T-helper 1 cell (primary cell): Measurements from ENCODE around the gene KCNG2.
"Not testable (repeated sequence)": the region's sequence is repeated elsewhere in the genome, so short reads cannot be mapped to it uniquely, and the experiment has no call there.

Source experiments
- DNase-seq, 5 donors: peaks; one replicate each; pipeline ENCODE4 v3.0.0-alpha.2; 2012 to 2020

KCNG2 gene

DNA sequence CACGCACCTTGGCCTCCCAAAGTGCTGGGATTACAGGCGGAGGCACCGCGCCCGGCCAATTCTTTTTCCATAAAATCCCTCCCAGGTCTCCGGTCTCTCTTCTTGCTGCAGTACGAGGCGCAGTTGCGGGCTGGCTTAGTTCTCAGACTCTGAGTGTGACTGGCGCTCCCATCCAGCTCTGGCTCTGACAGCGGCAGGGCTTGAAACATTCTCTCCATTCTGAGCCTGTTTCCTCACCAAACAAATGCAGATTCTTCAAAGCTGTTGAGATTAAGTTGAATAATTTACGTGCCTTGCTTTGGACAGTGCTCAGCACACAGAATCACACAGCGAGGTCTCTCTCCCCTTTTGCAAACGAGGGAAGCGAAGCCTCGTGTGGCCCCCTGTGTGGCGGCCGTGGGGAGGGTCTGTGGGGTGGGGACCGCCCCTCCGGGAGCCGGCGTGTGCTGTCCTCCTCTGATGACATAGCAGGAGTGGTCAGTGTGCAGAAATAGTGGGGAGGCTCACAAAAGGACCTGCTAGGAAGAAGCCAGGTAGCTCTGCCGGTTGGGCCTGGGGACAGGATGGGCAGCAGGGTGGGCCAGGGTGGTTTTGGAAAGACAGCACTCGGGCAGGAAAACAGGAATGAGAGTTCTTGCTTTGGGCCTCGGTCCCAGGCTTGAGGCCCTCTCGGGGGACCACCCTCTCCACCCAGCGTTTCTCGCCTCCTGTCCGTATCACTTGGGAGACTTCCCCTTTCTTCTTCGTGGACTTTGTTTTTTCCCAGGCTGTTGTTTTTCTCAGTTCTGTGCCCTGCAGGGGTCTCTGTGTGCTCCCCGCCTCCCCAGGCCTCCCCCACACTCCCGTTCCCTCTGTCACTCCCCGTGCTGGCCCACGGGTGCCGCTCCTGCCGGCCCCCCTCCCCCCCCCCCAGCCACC is 75.0 kb downstream of the KCNG2 start:
- no peak for DNase-seq

DNA sequence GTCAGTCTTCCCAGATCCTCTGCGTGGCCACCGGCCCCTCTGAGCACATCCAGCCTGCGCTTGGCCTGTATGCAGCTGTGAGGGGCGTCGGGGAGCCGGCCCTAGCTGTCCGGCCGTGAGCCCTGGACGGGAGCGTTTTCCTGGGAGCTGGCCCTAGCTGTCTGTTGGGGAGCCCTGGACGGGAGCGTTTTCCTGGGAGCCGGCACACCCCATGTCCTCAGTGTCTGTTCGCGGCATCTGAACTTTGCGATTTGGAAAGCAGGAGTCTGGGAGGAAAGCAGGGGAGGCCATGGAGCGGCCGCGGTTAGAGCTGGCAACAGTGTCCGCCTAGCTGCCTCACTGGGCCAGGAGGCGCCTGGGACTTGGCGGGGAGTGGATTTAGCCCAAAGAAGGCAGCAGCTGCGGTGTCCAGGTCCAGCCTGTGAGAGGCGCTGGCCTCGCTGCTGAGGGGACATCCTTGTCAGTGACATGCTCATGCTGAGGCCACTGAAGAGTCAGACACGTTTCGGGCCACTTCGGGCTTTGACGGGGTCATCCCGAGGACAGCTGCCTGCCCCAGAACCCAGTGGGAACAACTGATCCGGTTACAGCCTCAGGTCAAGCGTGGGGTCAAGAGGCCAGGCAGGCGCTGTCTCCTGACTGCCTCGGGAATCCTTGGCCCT is 75.8 kb downstream of the KCNG2 start:
- DNase-seq: no peak

DNA sequence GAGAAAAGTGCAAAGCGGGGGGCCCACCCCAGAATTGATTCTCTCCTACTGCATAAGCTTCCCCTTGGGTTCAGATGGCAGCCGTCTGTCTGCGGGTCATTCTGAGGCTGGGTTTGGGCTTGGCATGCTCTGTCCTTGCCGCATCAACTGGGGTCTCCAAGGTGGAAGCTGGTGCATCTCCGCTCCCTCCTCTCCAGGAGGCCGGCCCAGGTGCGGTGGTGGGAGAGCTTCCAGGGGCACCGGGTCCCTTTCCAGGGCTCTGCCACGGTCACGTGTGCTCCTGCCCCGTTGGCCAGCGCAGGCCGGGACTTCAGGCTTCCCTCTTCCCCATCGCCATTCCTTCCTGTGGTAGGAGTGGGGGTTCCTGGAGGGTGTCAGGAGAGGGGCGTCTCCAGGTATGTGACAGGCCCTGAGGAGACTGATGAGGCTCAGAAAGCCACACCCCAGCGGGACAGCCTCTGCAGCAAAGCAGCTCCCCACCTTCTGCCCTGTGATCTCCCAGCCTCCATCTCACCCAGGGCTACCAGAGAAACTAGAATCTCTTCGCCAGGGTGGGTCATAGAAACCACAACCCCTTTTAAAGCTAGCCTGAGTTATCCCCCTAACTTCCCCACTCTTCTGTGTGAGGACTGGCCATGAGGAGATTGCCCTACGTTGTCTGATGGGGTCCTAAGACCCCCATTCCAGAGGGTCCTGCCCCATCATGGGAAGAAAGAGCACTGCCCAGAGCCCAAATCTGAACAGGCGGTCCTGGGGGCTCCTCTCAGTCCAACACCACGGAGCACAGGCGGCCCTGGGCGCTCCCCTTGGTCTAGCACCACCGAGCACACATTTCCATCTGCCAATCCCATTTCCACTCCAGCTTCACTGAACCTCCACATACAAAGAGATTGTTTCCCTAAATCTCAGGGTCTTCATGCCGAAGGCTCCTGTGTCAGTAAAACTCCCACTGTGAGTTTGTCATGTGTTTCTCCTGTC is 77.1 kb downstream of the KCNG2 start:
- DNase-seq: no peak

DNA sequence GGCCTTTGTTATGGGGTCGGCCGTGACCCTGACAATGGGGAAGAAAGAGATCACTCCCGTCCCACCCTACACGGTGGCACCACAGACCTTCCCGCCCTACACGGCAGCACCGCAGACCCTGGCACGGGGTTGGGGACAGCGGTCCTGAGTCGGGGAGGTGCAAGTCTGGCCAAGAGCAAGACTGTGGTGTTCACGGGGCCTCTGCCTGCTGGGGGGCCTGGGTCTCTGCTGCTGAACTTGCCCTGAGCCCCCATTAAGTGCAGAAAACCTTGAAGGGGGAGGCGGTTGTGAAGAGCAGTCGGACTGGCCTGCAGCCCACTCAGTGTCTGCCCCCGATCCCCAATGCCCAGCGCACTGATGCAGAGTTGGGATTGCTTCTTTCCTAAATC is 77.8 kb downstream of the KCNG2 start:
- no peak for DNase-seq

DNA sequence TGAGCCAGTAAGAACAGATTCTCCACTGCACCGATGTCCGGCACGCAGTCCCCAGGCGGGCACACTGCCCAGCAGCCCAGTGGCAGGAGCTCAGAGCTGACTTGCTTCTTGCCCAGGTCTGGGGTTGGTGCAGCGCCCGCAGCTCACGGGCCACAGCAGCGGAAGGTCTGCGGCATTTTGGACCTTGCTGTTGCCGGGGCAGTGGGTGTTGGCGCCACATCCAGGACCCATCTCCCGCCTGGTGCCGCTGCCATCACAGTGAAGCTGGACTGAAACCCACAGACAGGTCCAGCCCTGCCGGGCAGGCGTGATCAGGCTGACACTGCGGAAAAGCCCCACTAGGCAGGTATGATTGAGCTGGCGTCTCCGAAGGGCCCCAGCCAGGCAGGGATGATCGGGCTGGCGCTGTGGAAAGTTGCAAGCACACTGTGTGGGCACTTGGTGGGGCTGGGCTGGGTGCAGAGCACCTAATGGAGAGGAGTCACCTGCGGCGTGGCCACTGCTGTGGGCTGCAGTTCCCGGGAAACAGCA is 78.3 kb downstream of the KCNG2 start:
- no peak for DNase-seq

DNA sequence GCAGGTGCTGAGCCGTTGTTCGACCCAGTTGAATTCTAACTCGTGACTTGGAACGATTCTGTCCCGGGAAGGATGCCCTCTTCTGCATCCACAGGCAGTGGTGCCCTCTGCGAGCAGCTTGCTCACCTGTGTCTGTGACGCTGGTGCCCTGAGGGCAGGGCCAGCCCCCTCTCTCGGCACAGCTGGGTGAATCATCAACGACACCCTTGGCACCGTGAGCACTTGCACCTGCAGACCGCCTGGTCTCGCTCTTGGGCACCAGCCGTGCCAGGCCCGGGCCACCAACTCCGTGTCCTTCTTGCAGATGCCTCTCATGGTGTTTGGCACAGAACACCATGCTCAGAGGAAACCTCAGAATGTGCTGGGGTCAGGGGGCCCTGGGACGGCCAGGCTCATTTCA is 78.8 kb downstream of the KCNG2 start:
- no peak for DNase-seq

DNA sequence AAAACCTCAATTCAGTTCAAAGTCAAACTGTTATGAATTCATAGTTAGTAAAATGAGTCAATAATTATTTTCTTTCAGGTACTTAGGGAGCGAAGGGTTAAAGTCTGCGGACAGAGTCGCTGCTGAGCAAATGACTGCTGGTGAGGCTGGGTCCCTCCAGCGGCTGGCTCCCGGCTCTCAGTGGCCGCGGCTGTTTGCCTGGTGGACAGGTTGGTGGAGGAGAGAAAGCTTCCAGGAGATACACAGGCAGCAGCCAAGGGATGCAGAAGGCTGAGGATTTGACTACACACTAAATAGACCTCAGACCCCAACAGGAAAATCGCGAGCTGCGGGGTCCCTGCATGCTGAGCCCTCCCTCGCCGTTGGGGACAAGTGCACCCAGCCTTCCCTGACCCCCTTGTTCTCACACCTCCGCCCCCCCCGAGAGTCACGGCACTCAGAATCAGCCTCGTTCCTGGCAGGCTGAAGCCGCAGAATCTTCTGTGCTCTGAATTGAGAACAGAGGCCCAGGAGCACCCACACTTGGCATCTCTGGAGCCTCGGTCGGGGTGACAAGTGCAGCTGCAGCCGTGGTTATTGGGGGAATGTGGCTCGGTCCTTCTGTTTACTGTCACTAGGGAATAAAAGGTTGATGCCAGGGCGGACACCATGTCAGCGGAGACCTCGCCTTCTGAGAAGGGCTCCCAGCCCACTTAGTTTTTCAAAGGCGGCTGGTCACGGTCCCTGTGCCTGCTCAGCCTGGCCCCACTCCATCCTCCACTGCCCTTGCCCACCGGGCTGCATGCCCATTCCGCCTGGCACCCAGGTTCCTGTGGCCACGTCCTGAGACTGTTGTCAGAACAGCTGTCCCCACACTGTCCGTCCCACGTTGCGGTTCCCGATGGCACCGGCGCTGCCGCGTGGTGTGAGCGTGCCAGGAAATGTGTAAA is 79.7 kb downstream of the KCNG2 start:
- DNase-seq: no peak

DNA sequence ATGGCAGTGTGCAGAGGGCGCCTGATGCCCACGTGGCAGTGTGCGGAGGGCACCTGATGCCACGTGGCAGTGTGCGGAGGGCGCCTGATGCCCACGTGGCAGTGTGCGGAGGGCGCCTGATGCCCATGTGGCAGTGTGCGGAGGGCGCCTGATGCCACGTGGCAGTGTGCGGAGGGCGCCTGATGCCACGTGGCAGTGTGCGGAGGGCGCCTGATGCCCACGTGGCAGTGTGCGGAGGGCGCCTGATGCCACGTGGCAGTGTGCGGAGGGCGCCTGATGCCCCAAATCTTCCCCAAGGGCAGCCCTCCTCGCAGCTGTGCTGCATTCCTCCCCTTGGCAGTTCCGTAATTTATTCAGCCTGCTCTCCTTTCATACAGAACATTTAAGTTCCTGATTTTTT is 80.5 kb downstream of the KCNG2 start:
- DNase-seq: not testable (repeated sequence)

DNA sequence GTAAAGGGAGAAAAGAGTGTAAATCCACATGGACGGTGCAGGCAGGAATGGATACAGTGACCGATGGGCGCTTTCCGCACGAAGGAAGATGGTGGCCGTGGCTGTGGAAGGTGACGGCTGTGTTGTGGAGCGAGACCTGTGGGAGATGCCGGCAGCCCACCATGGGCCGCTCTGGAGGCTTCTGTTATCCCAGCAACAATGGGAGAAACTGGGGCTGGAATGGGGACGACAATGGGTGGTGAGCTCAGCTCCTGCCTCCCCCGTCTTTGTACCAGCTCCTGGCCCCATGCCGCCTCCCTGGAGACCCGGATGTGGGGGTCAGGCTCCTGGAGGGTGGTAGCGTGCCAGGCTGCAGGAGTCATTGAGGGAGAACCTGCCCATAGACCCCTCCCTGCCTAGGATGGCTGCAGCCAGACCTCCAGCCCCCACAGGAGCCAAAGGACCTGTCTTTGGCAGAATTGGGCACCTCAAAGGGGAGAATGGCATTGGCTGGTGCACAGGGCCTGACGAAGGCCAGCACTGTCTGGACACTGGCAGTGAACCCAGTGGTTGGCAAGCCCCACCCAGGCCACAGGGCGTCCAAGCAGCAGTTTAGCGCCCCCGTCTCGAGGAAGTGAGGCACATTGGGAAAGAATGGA is 81.1 kb downstream of the KCNG2 start:
- DNase-seq: no peak

DNA sequence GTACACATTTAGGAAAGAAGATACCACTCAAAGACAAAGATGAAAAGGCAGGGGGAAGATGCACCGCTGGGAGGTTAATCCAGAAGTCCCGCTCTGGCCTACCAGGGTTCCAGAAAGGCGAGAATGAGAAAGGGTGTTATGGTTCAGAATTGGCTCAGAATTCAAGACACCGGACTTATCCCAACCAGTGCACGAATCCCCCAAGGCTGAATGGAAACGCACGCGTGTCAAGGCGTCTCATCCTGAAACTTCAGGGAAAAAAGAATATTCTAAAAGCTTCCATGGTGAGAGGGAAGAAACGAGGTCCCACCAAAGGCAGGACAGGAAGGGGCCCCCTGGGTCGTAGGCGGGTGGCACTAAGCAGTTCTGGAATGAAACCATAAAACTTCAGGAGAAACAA is 81.8 kb downstream of the KCNG2 start:
- no peak for DNase-seq

DNA sequence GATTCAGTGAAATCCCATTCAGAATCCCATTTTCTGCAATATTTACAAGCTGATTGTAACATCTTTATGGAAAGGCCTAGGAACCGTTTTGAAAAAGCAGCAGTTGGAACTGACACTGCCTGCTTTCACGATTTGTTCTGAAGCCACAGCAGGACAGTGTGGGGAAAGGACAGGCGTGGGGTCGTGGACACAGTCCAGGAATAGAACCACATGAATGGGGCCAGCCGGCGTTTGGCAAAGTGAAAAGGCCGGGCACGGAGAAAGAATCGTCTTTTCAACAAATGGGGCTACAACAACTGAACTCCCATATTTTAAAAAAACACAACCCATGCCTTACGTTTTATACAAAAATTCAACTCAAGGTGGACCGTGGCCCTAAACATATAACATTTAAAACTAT is 84.0 kb downstream of the KCNG2 start:
- DNase-seq: no peak

DNA sequence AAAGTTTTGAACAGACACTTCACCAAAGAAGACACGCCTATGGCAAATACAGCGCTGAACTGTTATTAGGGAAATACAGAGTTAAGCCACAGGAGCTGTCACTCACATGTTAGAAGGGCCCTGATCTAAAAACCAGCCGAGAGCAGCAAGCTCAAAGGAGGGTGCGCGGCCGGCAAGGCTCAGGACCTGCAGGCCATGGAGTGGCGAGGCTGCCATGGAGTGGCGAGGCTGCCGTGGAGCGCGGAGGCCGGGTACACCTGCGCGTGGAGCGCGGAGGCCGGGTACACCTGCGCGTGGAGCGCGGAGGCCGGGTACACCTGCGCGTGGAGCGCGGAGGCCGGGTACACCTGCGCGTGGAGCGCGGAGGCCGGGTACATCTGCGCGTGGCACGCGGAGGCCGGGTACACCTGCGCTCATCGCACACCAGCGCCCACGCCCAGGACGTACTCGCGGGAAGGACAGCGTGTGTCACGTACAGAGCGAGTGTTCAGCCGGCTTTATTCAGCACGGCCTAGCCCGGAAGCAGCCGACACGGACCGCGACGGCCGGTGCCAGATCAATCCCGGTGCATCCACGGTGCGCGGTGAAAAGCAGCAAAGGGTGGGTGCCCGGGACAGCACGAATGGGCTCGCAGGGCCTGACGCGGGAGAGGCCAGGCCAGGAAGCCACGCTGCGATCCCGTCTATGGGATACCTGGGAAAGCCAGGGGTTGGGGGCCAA is 84.9 kb downstream of the KCNG2 start:
- no peak for DNase-seq

DNA sequence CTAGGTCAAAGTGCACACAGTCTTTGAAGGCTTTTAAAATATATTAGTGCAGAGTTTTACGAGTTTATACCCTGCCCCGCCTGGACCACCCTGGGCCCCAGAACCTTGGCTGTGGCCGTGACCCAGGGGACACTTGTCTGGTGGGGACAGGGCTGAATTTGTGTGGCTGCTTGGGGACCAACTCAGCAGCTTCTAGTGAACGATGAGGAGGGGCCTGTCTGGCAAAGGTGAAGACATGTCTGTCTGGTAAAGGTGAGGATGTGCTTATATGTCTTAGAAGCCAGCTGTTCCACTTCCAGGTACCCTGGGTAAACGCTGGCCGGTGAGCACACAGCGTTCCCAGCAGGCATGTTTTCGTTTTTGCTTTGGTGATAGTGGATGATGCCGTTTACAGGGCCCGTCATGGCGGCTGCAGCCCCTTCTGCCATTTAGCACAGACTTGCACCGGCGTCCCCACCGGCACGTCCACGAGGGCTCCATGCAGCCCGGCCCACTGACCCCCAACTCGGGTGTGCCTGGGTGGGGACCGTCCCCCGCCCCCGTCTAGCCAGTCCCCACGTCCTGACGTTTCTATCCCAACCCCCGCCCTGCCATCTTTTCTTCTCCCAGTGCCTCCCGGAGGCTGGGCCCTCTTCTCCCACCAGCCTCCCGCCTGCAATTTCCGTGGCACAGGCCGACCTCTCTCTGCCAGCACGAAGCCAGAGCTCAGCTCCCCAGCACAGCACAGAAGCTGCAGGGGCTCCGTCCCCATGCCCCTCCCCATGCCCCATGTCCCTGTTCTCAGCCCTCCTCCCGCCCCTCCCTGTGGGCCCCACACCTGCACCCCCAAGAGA is 85.9 kb downstream of the KCNG2 start:
- DNase-seq: no peak

DNA sequence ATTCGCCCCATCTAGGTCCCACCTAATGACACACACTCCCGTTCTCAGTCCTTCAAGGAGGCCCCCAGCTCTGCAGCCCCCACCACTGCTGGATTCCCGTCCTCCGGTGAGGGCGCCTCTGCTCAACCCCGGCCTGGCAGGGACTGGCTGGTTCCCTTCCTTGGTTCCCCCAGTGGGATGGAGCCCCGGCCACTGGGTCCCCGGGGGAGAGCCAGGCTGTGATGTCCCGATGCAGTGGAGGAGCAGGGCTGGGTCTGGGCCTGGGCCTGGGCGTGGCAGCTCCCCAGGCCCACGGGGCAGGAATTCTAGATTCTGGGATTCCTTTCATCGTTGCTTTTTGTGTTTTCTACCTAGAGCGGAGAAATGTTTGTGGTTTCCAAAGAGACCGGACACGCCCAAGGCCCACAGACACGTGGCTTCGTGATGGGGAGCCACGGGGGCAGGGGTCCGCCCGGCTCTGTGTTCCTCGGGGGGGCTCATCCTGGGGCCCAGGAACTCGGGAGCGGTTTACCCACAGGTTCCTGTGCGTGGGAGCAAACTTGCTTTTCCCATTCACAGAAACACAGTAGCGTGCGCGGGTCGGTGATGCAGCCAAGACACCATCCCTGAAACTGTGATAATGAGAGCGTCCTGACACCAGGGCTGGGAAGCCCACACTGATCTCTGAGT is 86.7 kb downstream of the KCNG2 start:
- DNase-seq: no peak

DNA sequence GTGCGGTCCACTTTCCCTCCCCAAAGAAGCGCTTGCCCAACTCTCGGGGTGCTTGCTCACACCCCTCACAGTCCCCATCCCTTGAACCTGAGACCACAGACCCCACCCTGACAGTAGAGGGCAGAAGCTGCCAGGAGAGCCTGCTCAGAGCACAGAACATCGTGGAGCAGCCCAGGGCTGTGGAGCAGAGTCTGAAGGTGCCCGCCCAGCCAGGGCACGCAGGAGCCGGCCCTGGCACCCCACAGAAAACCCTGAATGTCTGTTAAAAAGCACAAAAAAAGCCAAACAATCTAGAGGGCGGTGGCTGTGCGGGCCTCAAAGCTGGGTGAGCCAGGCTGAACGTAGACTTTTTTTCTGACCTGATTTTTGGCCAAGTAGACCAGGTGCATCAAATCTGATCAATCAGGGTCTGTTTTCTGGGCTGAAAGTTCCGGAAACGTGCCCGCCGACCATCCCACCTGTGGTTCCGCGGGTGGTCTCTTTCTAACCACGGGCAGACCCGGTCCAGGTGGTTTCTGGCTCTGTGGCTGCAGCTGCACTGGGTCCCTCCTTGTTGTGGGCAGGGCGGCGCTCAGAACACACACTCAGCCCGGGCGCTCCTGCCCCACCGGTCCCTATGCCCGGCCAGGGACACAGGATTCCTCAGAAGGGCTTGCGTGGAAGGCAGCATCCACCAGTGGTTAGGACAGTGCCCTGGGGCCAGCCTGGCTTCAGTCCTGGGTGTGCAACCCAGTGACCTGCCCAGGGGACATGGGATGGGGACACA is 87.4 kb downstream of the KCNG2 start:
- no peak for DNase-seq

DNA sequence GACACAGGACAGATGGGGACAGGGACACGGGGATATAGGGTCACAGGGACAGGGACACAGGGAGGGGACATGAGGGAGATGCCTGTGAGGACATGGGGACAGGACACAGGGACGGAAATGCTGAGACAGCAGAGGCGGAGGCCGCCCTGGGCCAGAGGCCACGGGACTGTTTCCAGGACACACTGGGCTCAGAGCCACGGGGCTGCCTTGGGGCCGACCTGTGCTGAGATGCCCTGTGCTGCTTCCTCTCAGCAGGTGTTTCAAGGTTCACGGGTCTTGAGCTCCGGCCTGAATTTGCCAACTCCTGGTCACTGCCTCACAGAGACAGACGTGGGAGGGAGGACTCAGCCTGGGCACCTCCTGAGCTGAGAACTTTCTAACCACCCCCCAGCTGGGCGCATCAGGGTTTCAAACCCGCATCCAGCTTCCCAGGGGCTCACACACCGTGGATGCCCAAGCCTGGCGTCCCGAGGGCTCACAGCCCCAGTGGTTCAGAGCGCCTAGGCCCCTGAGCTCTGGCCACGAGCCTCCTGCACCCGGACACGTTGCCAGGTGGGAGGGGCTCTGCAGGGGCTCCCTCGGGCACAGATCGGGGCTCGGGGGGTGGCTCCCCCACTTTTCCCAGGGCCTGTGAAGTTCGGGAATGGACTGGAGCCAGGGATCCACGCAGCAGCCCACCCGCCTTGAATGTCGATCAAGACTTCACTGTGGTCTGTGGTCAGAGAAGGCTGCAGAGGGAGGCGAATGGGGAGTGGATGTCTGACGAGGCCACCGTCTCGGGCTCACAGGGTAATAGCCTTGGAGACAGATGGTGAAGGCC is 89.7 kb downstream of the KCNG2 start:
- no peak for DNase-seq

DNA sequence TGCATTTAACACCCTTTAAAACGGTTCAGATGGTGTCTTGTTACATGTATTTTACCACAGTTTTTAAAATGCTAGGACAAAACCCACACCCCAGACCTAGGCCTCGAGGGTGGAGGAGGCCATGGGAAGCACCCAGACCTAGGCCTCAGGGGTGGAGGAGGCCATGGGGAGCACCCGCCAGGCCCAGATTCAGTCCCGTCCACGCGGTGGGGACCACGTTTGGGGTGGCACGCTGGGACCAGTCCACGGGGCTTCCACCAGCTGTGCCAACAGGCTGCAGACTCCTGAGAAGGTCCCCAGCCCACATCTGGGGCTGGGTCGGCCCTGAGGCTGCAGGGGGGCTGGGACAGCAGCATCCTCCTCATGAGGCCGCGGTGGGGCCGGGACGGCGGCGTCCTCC is 90.3 kb downstream of the KCNG2 start:
- no peak for DNase-seq
